Measurements from ENCODE around the gene GARIN1A. TPM values are rescaled to one million over a fixed set of nuclear protein-coding genes. Genes with fewer than 3 reads are reported as not detected.

GARIN1A gene
- total and polyA plus RNA-seq, 2 of the 8 experiments (the other 6 are each of a cell fraction or from before 2014, with no cell fraction given): 0.34 TPM; not detected in 1

DNA sequence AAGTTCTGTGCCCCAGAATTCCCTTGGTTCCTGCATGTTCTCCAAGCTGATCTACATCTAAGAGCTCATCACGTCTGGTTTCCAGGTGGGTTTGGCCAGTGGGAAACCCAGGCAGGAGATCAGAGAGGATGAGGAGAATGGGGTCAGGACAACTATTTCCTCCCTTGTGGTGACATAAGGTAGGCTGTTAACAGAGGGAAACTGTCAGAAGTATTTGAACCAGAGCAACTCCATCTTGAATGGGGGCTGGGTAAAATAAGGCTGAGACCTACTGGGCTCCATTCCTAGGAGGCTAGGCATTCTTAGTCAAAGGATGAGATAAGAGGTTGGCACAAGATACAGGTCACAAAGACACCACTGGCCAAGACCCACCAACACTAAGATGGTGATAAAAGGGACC lies 19.1 kb downstream of the GARIN1A start:
- Histone ChIP-seq H3K4ac (replicated peaks; ENCODE audit: insufficient read length, low read depth, low read length) (no peak overlapping the region), H2BK15ac (ENCODE audit: low read length) (no peak overlapping the region), H2AK5ac (ENCODE audit: low read depth, low read length) (no peak overlapping the region), H4K8ac (ENCODE audit: extremely low read depth, insufficient read depth, low read length) (no peak overlapping the region), H4K5ac (ENCODE audit: insufficient read length, low read depth, low read length) (no peak overlapping the region), H3K79me1 (ENCODE audit: low read depth, low read length) (no peaks in the 10 kb centered on the region), H4K20me1 (replicated peaks in 1 of 2; ENCODE audit: control insufficient read depth in 1 of 2, insufficient read depth in 2 of 2, low read length in 2 of 2) (no peaks in the 10 kb centered on the region), H2BK20ac (ENCODE audit: low read length) (no peak overlapping the region), H3K36me3 (ENCODE audit: control insufficient read depth in 2 of 4, insufficient read depth in 4 of 4, low read length in 3 of 4) (no peaks in the 10 kb centered on the region), H3K9ac (replicated peaks in 1 of 4; ENCODE audit: extremely low read depth in 1 of 4, low read depth in 3 of 4, low read length in 3 of 4) (no peak overlapping the region), H3K23ac (ENCODE audit: insufficient read length) (no peak overlapping the region), H2BK120ac (replicated peaks; ENCODE audit: low read depth, low read length) (no peak overlapping the region), H3K4me3 (ENCODE audit: extremely low read depth in 1 of 4, insufficient read depth in 2 of 4, low read depth in 3 of 4, low read length in 4 of 4) (no peak overlapping the region), H3K23me2 (ENCODE audit: low read depth, low read length) (no peaks in the 10 kb centered on the region), H3K14ac (ENCODE audit: insufficient read length) (no peak overlapping the region), H3K9me3 (ENCODE audit: insufficient read depth in 2 of 2, low read depth in 1 of 2, low read length in 1 of 2) (peaks cover 0 to 12% of the 10 kb centered on the region in 2 experiments; a peak in 1 of 4 replicates), H2BK12ac (ENCODE audit: low read depth, low read length) (no peak overlapping the region), H3K4me2 (ENCODE audit: insufficient read depth in 1 of 2, low read depth in 2 of 2, low read length in 2 of 2) (no peak overlapping the region), H3K27me3 (replicated peaks in 1 of 4; ENCODE audit: control insufficient read depth in 3 of 4, extremely low read depth in 1 of 4, insufficient read depth in 3 of 4, low read length in 3 of 4) (no peaks in the 10 kb centered on the region), H3K27ac (ENCODE audit: low read depth, low read length) (no peak overlapping the region), H3K4me1 (replicated peaks in 1 of 4; ENCODE audit: control insufficient read depth in 3 of 4, insufficient read depth in 4 of 4, low read length in 3 of 4) (no peaks in the 10 kb centered on the region), H3K18ac (ENCODE audit: extremely low read depth, low read length) (no peak overlapping the region), H2BK5ac (ENCODE audit: low read depth, low read length) (no peak overlapping the region), H4K91ac (replicated peaks; ENCODE audit: insufficient read length, low read length) (no peak overlapping the region), H2AFZ (ENCODE audit: low read length) (no peak overlapping the region), H3K79me2 (ENCODE audit: control insufficient read depth in 1 of 2, insufficient read depth in 2 of 2, low read length in 2 of 2) (no peaks in the 10 kb centered on the region), H3K56ac (replicated peaks; ENCODE audit: insufficient read length, low read depth, low read length) (no peak overlapping the region)
- TF ChIP-seq SRF (IDR thresholded peaks at IDR 0.05; ENCODE audit: low read depth, low read length) (no peak), KDM1A (IDR thresholded peaks at IDR 0.05; ENCODE audit: borderline replicate concordance, low read length) (no peak), EGR1 (IDR thresholded peaks at IDR 0.05; ENCODE audit: borderline replicate concordance, low read depth, low read length) (no peak), RAD21 (IDR thresholded peaks at IDR 0.05 in 1 of 2, conservative IDR thresholded peaks at IDR 0.05 in 1 of 2; ENCODE audit: low read depth in 2 of 2, low read length in 2 of 2) (no peak), RNF2 (IDR thresholded peaks at IDR 0.05; ENCODE audit: borderline replicate concordance, low read depth, low read length, missing control alignments, poor library complexity, severe bottlenecking) (no peak), TAF7 (optimal IDR thresholded peaks at IDR 0.05; ENCODE audit: borderline replicate concordance, low read depth, low read length) (no peak), NANOG (IDR thresholded peaks at IDR 0.05; ENCODE audit: insufficient read depth, low read depth, low read length, poor library complexity, severe bottlenecking) (no peak), EP300 (IDR thresholded peaks at IDR 0.05; ENCODE audit: borderline replicate concordance in 1 of 2, low read depth in 2 of 2, low read length in 2 of 2) (no peak)
- TF ChIP-seq, protein P1, sequence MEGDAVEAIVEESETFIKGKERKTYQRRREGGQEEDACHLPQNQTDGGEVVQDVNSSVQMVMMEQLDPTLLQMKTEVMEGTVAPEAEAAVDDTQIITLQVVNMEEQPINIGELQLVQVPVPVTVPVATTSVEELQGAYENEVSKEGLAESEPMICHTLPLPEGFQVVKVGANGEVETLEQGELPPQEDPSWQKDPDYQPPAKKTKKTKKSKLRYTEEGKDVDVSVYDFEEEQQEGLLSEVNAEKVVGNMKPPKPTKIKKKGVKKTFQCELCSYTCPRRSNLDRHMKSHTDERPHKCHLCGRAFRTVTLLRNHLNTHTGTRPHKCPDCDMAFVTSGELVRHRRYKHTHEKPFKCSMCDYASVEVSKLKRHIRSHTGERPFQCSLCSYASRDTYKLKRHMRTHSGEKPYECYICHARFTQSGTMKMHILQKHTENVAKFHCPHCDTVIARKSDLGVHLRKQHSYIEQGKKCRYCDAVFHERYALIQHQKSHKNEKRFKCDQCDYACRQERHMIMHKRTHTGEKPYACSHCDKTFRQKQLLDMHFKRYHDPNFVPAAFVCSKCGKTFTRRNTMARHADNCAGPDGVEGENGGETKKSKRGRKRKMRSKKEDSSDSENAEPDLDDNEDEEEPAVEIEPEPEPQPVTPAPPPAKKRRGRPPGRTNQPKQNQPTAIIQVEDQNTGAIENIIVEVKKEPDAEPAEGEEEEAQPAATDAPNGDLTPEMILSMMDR (IDR thresholded peaks at IDR 0.05; ENCODE audit: control extremely low read depth in 1 of 3, insufficient read depth in 1 of 3, low read depth in 1 of 3, low read length in 3 of 3): no peak
- no peak for DNase-seq (ENCODE audit: low read depth in 1 of 2, low spot score in 2 of 2)
- WGBS, 2 experiments (ENCODE audit: extremely low coverage in 1 of 2, insufficient coverage in 1 of 2, insufficient read length in 1 of 2, insufficient replicate concordance in 2 of 2, low coverage in 1 of 2, low lambda C conversion rate in 2 of 2, missing lambda C conversion rate in 1 of 2): 70% methylated on average over 1 of the region's 1 CpG; no CpG with 5 or more reads in 1 of the 2 experiments
- ChIA-PET CTCF (ENCODE audit: partially characterized antibody) (interaction anchor here (0.6 to 1.3 kb wide), 2 partner anchors 18 to 20 kb away, joined by 3 to 5 read pairs; no protein-coding TSS in a partner anchor), POLR2A (ENCODE audit: partially characterized antibody) (interaction anchor here (2.0 kb wide), 1 partner anchor 10 kb away, joined by 4 read pairs; no protein-coding TSS in a partner anchor)
- FAIRE-seq: no peak

Data from H1 (cell line).